Esophagus muscularis mucosa (tissue), 4 donors: ENCODE measurements around the gene ATF7. TPM values are rescaled to one million over a fixed set of nuclear protein-coding genes. Genes with fewer than 3 reads are reported as not detected.

Experiments used
- DNase-seq: peaks from one replicate; pipeline ENCODE4 v3.0.0-alpha.2; 2017; ENCODE audit errors: extremely low spot score
- H3K27ac ChIP-seq, 4 donors: fragments of 200-600 bp; sonication (generic); replicated peaks in 1 of 4; 1 replicate in 3 of 4; 2 replicates in 1 of 4; pipeline ENCODE4 v1.5.1; 2016 to 2019; ENCODE audit warnings: mild to moderate bottlenecking in 1 of 4
- H3K27me3 ChIP-seq, 4 donors: fragments of 200-600 bp; sonication (generic); one replicate each; pipeline versions ENCODE4 v1.5.1 to v1.6.0; 2016 to 2019
- H3K36me3 ChIP-seq, 4 donors: fragments of 200-600 bp; sonication (generic); one replicate each; pipeline ENCODE4 v1.5.1; 2016 to 2019
- H3K4me1 ChIP-seq, 4 donors: fragments of 200-600 bp; sonication (generic); one replicate each; pipeline ENCODE4 v1.5.1; 2016 to 2019
- H3K4me3 ChIP-seq, 4 donors: fragments of 200-600 bp; sonication (generic); 1 replicate in 2 of 4; 2 replicates in 2 of 4; pipeline ENCODE4 v1.5.1; 2016 to 2019; ENCODE audit warnings: mild to moderate bottlenecking in 4 of 4, moderate library complexity in 1 of 4
- H3K9me3 ChIP-seq, 4 donors: fragments of 200-600 bp; sonication (generic); 1 replicate in 3 of 4; 2 replicates in 1 of 4; pipeline ENCODE4 v1.5.1; 2016 to 2019
- CTCF ChIP-seq, 3 experiments: fragments of 200-600 bp in 2 of 3; fragments of 450-650 bp in 1 of 3; sonication (generic) in 2 of 3; IDR thresholded peaks; one replicate each; pipeline ENCODE4 v1.5.1; 2017 to 2019; ENCODE audit warnings: antibody characterized with exemption in 3 of 3, mild to moderate bottlenecking in 2 of 3, moderate library complexity in 1 of 3
- EP300 ChIP-seq: sonication (generic); formaldehyde crosslinking; IDR thresholded peaks from one replicate; pipeline ENCODE4 v1.6.1; 2017; ENCODE audit warnings: antibody characterized with exemption
- POLR2A ChIP-seq: fragments of 450-650 bp; IDR thresholded peaks from one replicate; pipeline ENCODE4 v1.6.1; 2017; ENCODE audit warnings: antibody characterized with exemption, moderate library complexity, mild to moderate bottlenecking, low read depth
- POLR2AphosphoS5 ChIP-seq, 2 donors: sonication (generic); formaldehyde crosslinking; IDR thresholded peaks; one replicate each; pipeline ENCODE4 v1.6.1; 2017; ENCODE audit warnings: antibody characterized with exemption in 2 of 2
- WGBS: methylation state at CpG from one replicate; pipeline ENCODE4 v1.1.5; 2018; 5-methylcytosine and 5-hydroxymethylcytosine counted together
- intact Hi-C: fragments of 100-400 bp; cut with DNase I; formaldehyde crosslinking; loops from one replicate; pipeline ENCODE4 v1.15.1; 2023
- total RNA-seq, 4 donors: library from RNA; depleted of rRNA; stranded (reverse); fragments of >200 nt; gene quantifications; one replicate each; pipeline versions ENCODE4 v1.1.0 to v1.2.1, GENCODE V29; 2016

The ATF7 gene
- total RNA-seq, 4 donors from 2014 or later: 23.5 to 43.6 (median 37.1) TPM

GRCh38 chr12:53505555-53506449 is 120.4 kb downstream of the ATF7 start:
- peaks cover 8 to 65% (median 42%) of the 10 kb centered on the region in 4 donors for H3K36me3 ChIP-seq
- no peak for DNase-seq

GRCh38 chr12:53505086-53505485 is 121.1 kb downstream of the ATF7 start:
- Histone ChIP-seq H3K27me3 (no peaks in the 10 kb centered on the region), H3K4me1 (peaks cover 19 to 52% (median 34%) of the 10 kb centered on the region in 4 donors), H3K27ac (peak overlapping the region in 2 of 4 donors; percentile 14 to 23), H3K9me3 (no peaks in the 10 kb centered on the region), H3K36me3 (peaks cover 8 to 57% (median 35%) of the 10 kb centered on the region in 4 donors), H3K4me3 (no peak overlapping the region)
- 85% methylated on average over 10 of the region's 10 CpGs for WGBS
- DNase-seq: no peak
- no peak for TF ChIP-seq EP300
- TF ChIP-seq POLR2AphosphoS5 (IDR thresholded peaks at IDR 0.05): no peak
- no peak for TF ChIP-seq CTCF (IDR thresholded peaks at IDR 0.05)
- no peak for TF ChIP-seq POLR2A
- intact Hi-C loops: loop anchor here (5.0 kb wide), 2 partner anchors 53 to 153 kb away; partner anchors contain the start of gene PCBP2

More at GRCh38 chr12:53505555-53506449, 120.4 kb downstream of the ATF7 start:
- peak overlapping the region in 2 of 4 donors; percentile 20 to 23 for H3K27ac ChIP-seq
- H3K9me3 ChIP-seq: no peaks in the 10 kb centered on the region
- 81% methylated on average over 15 of the region's 19 CpGs for WGBS
- TF ChIP-seq POLR2A (no peak), CTCF (IDR thresholded peaks at IDR 0.05) (no peak), EP300 (no peak), POLR2AphosphoS5 (IDR thresholded peaks at IDR 0.05) (no peak)
- peaks cover 19 to 48% (median 31%) of the 10 kb centered on the region in 4 donors for H3K4me1 ChIP-seq
- intact Hi-C loops: loop anchor here (5.0 kb wide), 2 partner anchors 54 to 154 kb away; partner anchors contain the start of gene PCBP2
- H3K4me3 ChIP-seq: no peak overlapping the region
- no peaks in the 10 kb centered on the region for H3K27me3 ChIP-seq

GRCh38 chr12:53504004-53504920 is 121.9 kb downstream of the ATF7 start:
- DNase-seq: no peak
- intact Hi-C loops: no loop called here
- TF ChIP-seq POLR2A: no peak
- no peak for TF ChIP-seq POLR2AphosphoS5 (IDR thresholded peaks at IDR 0.05)
- no peak for TF ChIP-seq EP300
- no peak for TF ChIP-seq CTCF (IDR thresholded peaks at IDR 0.05)
- peaks cover 8 to 49% (median 33%) of the 10 kb centered on the region in 4 donors for H3K36me3 ChIP-seq
- no peaks in the 10 kb centered on the region for H3K9me3 ChIP-seq
- 80% methylated on average over 13 of the region's 14 CpGs for WGBS
- H3K4me1 ChIP-seq: peaks cover 19 to 59% (median 40%) of the 10 kb centered on the region in 4 donors
- H3K27ac ChIP-seq: peak overlapping the region in 2 of 4 donors; percentile 14 to 23
- no peak overlapping the region for H3K4me3 ChIP-seq
- no peaks in the 10 kb centered on the region for H3K27me3 ChIP-seq

- TF ChIP-seq EP300 (no peak), POLR2A (no peak), POLR2AphosphoS5 (IDR thresholded peaks at IDR 0.05) (no peak), CTCF (IDR thresholded peaks at IDR 0.05) (no peak)
- peaks cover 8 to 48% (median 33%) of the 10 kb centered on the region in 4 donors for H3K36me3 ChIP-seq
- H3K9me3 ChIP-seq: no peaks in the 10 kb centered on the region
- DNase-seq: no peak
- 84% methylated on average over 10 of the region's 10 CpGs for WGBS
- H3K27me3 ChIP-seq: no peaks in the 10 kb centered on the region
- H3K4me3 ChIP-seq: no peak overlapping the region
- intact Hi-C loops: no loop called here
- H3K27ac ChIP-seq: peak overlapping the region; percentile 97 to 99 (median 98)
- H3K4me1 ChIP-seq: peaks cover 22 to 60% (median 43%) of the 10 kb centered on the region in 4 donors
Observed at GRCh38 chr12:53502983-53503728, 123.0 kb downstream of the ATF7 start.
